Mesenchymal stem cell (in vitro differentiated cells and primary cell): ENCODE measurements around the gene ATP10A.

ENCODE experiments used
- DNase-seq: peaks from one replicate; pipeline ENCODE4 v3.0.0-alpha.2; 2013
- H2AFZ ChIP-seq: one replicate; pipeline ENCODE4 v1.6.1; 2013; ENCODE audit warnings: low read depth, mild to moderate bottlenecking, control low read depth, inconsistent platforms, low read length, moderate library complexity
- H2AK5ac ChIP-seq: 2 replicates; pipeline ENCODE4 v1.6.1; 2013; ENCODE audit warnings: low read length, moderate library complexity, mild to moderate bottlenecking, inconsistent platforms; ENCODE audit not compliant: severe bottlenecking
- H2BK120ac ChIP-seq: one replicate; pipeline ENCODE4 v1.6.1; 2013; ENCODE audit warnings: low read depth, mild to moderate bottlenecking, inconsistent platforms, low read length, moderate library complexity
- H2BK12ac ChIP-seq, 2 experiments: one replicate each; pipeline ENCODE4 v1.6.1; 2013; ENCODE audit warnings: inconsistent platforms in 2 of 2, low read length in 2 of 2, mild to moderate bottlenecking in 2 of 2, moderate library complexity in 2 of 2, control low read depth in 1 of 2
- H2BK15ac ChIP-seq: one replicate; pipeline ENCODE4 v1.6.1; 2013; ENCODE audit warnings: mild to moderate bottlenecking, low read depth, inconsistent platforms; ENCODE audit not compliant: poor library complexity, severe bottlenecking
- H2BK5ac ChIP-seq: 2 replicates; pipeline ENCODE4 v1.6.1; 2013; ENCODE audit warnings: low read depth, mild to moderate bottlenecking, low read length, control low read depth, inconsistent platforms; ENCODE audit not compliant: poor library complexity, severe bottlenecking
- H3K14ac ChIP-seq, 2 experiments: one replicate each; pipeline ENCODE4 v1.6.1; 2013; ENCODE audit warnings: inconsistent platforms in 2 of 2, low read length in 2 of 2, control low read depth in 1 of 2, mild to moderate bottlenecking in 1 of 2, moderate library complexity in 1 of 2
- H3K18ac ChIP-seq, 2 experiments: one replicate each; pipeline ENCODE4 v1.6.1; 2013; ENCODE audit warnings: inconsistent platforms in 2 of 2, low read length in 2 of 2, control low read depth in 1 of 2, low read depth in 1 of 2, mild to moderate bottlenecking in 1 of 2
- H3K23ac ChIP-seq, 2 experiments: one replicate each; pipeline ENCODE4 v1.6.1; 2013; ENCODE audit warnings: inconsistent platforms in 2 of 2, low read length in 2 of 2, mild to moderate bottlenecking in 2 of 2, moderate library complexity in 2 of 2, control low read depth in 1 of 2
- H3K27ac ChIP-seq: 2 replicates; pipeline ENCODE4 v1.5.1; 2013; ENCODE audit warnings: mild to moderate bottlenecking, moderate library complexity, low read length, control low read depth, inconsistent platforms; ENCODE audit not compliant: poor library complexity, severe bottlenecking
- H3K27me3 ChIP-seq, 2 experiments: 2 replicates each; pipeline versions ENCODE4 v1.6.1 to v1.7.0; 2013; ENCODE audit warnings: low read length in 2 of 2, mild to moderate bottlenecking in 2 of 2, moderate library complexity in 2 of 2, control low read depth in 1 of 2, inconsistent platforms in 1 of 2; ENCODE audit not compliant: control insufficient read depth in 1 of 2, insufficient read depth in 1 of 2
- H3K36me3 ChIP-seq, 2 experiments: 2 replicates each; pipeline versions ENCODE4 v1.6.1 to v1.7.0; 2013; ENCODE audit warnings: low read length in 2 of 2, control low read depth in 1 of 2, inconsistent platforms in 1 of 2, low read depth in 1 of 2, mild to moderate bottlenecking in 1 of 2; ENCODE audit not compliant: insufficient read depth in 2 of 2, control insufficient read depth in 1 of 2
- H3K4ac ChIP-seq, 2 experiments: one replicate each; pipeline ENCODE4 v1.6.1; 2013; ENCODE audit warnings: inconsistent platforms in 2 of 2, low read length in 2 of 2, mild to moderate bottlenecking in 2 of 2, moderate library complexity in 2 of 2, control low read depth in 1 of 2, low read depth in 1 of 2
- H3K4me1 ChIP-seq: 2 replicates; pipeline ENCODE4 v1.6.1; 2013; ENCODE audit warnings: low read depth, low read length, control low read depth; ENCODE audit not compliant: control insufficient read depth, insufficient read depth
- H3K4me2 ChIP-seq: 2 replicates; pipeline ENCODE4 v1.6.1; 2013; ENCODE audit warnings: low read length, mild to moderate bottlenecking, inconsistent platforms; ENCODE audit not compliant: poor library complexity, severe bottlenecking
- H3K4me3 ChIP-seq, 2 experiments: 2 replicates each; pipeline versions ENCODE4 v1.5.1 to v1.7.0; 2013; ENCODE audit warnings: low read length in 2 of 2, mild to moderate bottlenecking in 2 of 2, control low read depth in 1 of 2, low read depth in 1 of 2; ENCODE audit not compliant: insufficient read depth in 1 of 2
- H3K79me1 ChIP-seq: replicated peaks from 2 replicates; pipeline ENCODE4 v1.6.1; 2013; ENCODE audit warnings: mild to moderate bottlenecking, control low read depth, low read length, inconsistent platforms; ENCODE audit not compliant: poor library complexity, severe bottlenecking
- H3K9ac ChIP-seq: 2 replicates; pipeline ENCODE4 v1.7.0; 2013; ENCODE audit warnings: mild to moderate bottlenecking, low read length, moderate library complexity
- H3K9me3 ChIP-seq: 2 replicates; pipeline ENCODE4 v1.7.0; 2013; ENCODE audit warnings: mild to moderate bottlenecking, low read length; ENCODE audit not compliant: control insufficient read depth
- H4K8ac ChIP-seq: one replicate; pipeline ENCODE4 v1.6.1; 2013; ENCODE audit warnings: inconsistent platforms, mild to moderate bottlenecking, low read length, moderate library complexity
- H4K91ac ChIP-seq: one replicate; pipeline ENCODE4 v1.6.1; 2013; ENCODE audit warnings: mild to moderate bottlenecking, low read length, inconsistent platforms
- WGBS: methylation state at CpG from one replicate; pipeline ENCODE4 v1.1.7; 2013; ENCODE audit warnings: mixed read lengths; 5-methylcytosine and 5-hydroxymethylcytosine counted together

Gene ATP10A

DNA sequence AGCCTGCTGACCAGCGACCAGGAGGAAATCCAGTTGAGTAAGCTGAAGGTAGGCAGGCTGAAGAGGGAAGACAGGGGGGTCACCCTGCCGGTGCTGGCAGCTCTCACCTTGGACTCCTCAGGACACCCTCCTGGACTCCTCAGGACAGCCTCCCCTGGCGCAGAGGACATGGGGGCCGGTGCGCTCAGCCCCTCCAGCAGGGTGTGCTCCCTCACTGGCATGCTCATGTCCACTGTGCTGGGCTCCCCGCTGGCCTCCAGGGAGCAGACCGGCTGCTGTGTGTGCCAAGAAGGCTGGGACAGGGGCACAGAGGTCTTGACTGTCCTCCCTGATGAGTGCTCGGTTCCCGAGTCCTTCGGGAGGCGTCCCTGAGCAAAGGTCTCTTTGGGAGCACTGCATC, 183.6 kb downstream of the ATP10A start:
- DNase-seq = no peak
- Histone ChIP-seq H3K4me2 (no peak overlapping the region), H2BK120ac (no peak overlapping the region), H3K36me3 (peaks cover 0 to 47% of the 10 kb centered on the region in 2 experiments), H3K79me1 (no peaks in the 10 kb centered on the region), H3K27me3 (no peaks in the 10 kb centered on the region), H2BK5ac (no peak overlapping the region), H3K4ac (no peak overlapping the region), H3K14ac (no peak overlapping the region), H2BK15ac (no peak overlapping the region), H3K27ac (no peak overlapping the region), H3K4me1 (peaks cover 19% of the 10 kb centered on the region), H3K18ac (no peak overlapping the region), H2BK12ac (no peak overlapping the region), H3K9ac (no peak overlapping the region), H4K91ac (no peak overlapping the region), H3K23ac (no peak overlapping the region), H3K4me3 (no peak overlapping the region), H2AFZ (no peak overlapping the region), H2AK5ac (peak overlapping the region; percentile 23), H4K8ac (no peak overlapping the region), H3K9me3 (no peaks in the 10 kb centered on the region)
- 88% methylated on average over 11 of the region's 11 CpGs for WGBS

DNA sequence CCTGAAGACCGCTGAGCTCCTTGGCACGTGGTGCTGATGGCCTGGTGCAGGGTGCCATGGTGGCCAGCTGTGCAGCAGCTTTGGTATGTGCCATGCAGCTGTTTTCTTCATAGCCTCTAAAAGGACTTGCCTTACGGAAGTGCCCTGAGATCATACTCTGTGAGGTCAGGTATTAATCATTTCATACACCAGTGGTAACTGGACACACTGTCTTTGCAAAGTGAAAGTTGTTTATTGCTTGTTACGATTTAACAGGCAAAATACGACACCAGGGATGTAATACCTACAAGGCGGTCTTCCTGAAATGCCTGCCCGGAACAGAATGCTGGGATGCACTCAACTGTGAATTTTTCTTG, 184.6 kb downstream of the ATP10A start:
- no peak overlapping the region for H3K4me3 ChIP-seq
- H2BK120ac ChIP-seq = no peak overlapping the region
- no peak overlapping the region for H2AK5ac ChIP-seq
- H3K79me1 ChIP-seq = no peaks in the 10 kb centered on the region
- no peak overlapping the region for H3K9ac ChIP-seq
- peaks cover 0 to 44% of the 10 kb centered on the region in 2 experiments for H3K36me3 ChIP-seq
- WGBS = 78% methylated on average over 7 of the region's 7 CpGs
- no peak overlapping the region for H4K91ac ChIP-seq
- no peaks in the 10 kb centered on the region for H3K27me3 ChIP-seq
- H2BK12ac ChIP-seq = no peak overlapping the region
- no peak for DNase-seq
- no peak overlapping the region for H3K14ac ChIP-seq
- H3K4ac ChIP-seq = no peak overlapping the region
- H3K23ac ChIP-seq = no peak overlapping the region
- no peak overlapping the region for H3K4me2 ChIP-seq
- no peak overlapping the region for H2BK15ac ChIP-seq
- no peak overlapping the region for H2BK5ac ChIP-seq
- no peak overlapping the region for H2AFZ ChIP-seq
- no peaks in the 10 kb centered on the region for H3K9me3 ChIP-seq
- peak overlapping the region; percentile 45 for H3K27ac ChIP-seq
- H3K4me1 ChIP-seq = peaks cover 14% of the 10 kb centered on the region
- no peak overlapping the region for H3K18ac ChIP-seq
- H4K8ac ChIP-seq = no peak overlapping the region

- H4K91ac ChIP-seq = no peak overlapping the region
- H2AK5ac ChIP-seq = peak overlapping the region; percentile 13
- no peak overlapping the region for H3K4me3 ChIP-seq
- peak overlapping the region; percentile 36 for H3K27ac ChIP-seq
- H4K8ac ChIP-seq = no peak overlapping the region
- H3K36me3 ChIP-seq = peaks cover 0 to 39% of the 10 kb centered on the region in 2 experiments
- no peaks in the 10 kb centered on the region for H3K9me3 ChIP-seq
- H3K9ac ChIP-seq = no peak overlapping the region
- no peak overlapping the region for H2BK5ac ChIP-seq
- no peak overlapping the region for H2BK12ac ChIP-seq
- H3K14ac ChIP-seq = no peak overlapping the region
- no peak overlapping the region for H3K4me2 ChIP-seq
- H3K18ac ChIP-seq = no peak overlapping the region
- WGBS = 47% methylated on average over 9 of the region's 9 CpGs
- no peak overlapping the region for H2BK15ac ChIP-seq
- no peak for DNase-seq
- no peak overlapping the region for H3K23ac ChIP-seq
- H3K27me3 ChIP-seq = no peaks in the 10 kb centered on the region
- H3K4me1 ChIP-seq = peaks cover 14% of the 10 kb centered on the region
- H2AFZ ChIP-seq = no peak overlapping the region
- H3K79me1 ChIP-seq = no peaks in the 10 kb centered on the region
- H3K4ac ChIP-seq = no peak overlapping the region
- no peak overlapping the region for H2BK120ac ChIP-seq
Measured at GRCh38 chr15:25677719-25678499, 185.2 kb downstream of the ATP10A start.

DNA sequence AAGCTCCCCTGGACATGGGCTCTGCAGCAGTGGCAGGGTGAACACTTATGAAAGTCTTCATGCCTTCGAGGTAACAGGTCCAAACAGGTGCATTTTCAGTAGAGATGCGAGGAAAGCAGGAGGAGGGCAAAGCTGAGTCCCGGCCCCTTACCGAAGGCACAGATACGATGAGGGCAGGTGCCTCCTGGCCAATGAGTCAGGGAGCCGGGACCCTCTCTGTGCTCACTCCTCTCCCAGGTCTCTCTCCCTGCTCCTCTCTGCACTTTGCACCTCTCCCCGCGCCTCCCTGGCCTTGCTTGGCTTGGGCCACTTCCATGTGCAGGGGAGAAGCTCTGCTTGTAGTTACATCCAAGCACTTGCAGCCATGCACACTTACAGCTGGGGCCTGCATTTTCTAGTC, 187.1 kb downstream of the ATP10A start:
- no peak for DNase-seq
- Histone ChIP-seq H3K4ac (no peak overlapping the region), H3K23ac (no peak overlapping the region), H2BK120ac (no peak overlapping the region), H2BK12ac (no peak overlapping the region), H2BK5ac (no peak overlapping the region), H4K8ac (no peak overlapping the region), H4K91ac (no peak overlapping the region), H2BK15ac (no peak overlapping the region), H3K14ac (no peak overlapping the region), H3K4me3 (no peak overlapping the region), H3K27ac (no peak overlapping the region), H3K79me1 (no peaks in the 10 kb centered on the region), H3K18ac (no peak overlapping the region), H2AK5ac (no peak overlapping the region), H3K36me3 (peaks cover 0 to 35% of the 10 kb centered on the region in 2 experiments), H2AFZ (no peak overlapping the region), H3K9me3 (no peaks in the 10 kb centered on the region), H3K9ac (no peak overlapping the region), H3K4me2 (no peak overlapping the region), H3K27me3 (no peaks in the 10 kb centered on the region), H3K4me1 (peaks cover 17% of the 10 kb centered on the region)
- WGBS = 79% methylated on average over 8 of the region's 8 CpGs
